ENCODE measurements around the gene SLC30A5.
"Not testable (repeated sequence)": the region's sequence is repeated elsewhere in the genome, so short reads cannot be mapped to it uniquely, and the experiment has no call there.

The SLC30A5 gene

GRCh38 chr5:69105996-69106906 is 12.4 kb downstream of the SLC30A5 start:
- DNase-seq (ENCODE audit: low read depth, low spot score), result no peak

GRCh38 chr5:69108367-69108766 is 14.6 kb downstream of the SLC30A5 start:
- not testable (repeated sequence) for DNase-seq (ENCODE audit: low read depth, low spot score)

GRCh38 chr5:69113851-69114250 is 20.0 kb downstream of the SLC30A5 start:
- no peak for DNase-seq (ENCODE audit: low read depth, low spot score)

DNA sequence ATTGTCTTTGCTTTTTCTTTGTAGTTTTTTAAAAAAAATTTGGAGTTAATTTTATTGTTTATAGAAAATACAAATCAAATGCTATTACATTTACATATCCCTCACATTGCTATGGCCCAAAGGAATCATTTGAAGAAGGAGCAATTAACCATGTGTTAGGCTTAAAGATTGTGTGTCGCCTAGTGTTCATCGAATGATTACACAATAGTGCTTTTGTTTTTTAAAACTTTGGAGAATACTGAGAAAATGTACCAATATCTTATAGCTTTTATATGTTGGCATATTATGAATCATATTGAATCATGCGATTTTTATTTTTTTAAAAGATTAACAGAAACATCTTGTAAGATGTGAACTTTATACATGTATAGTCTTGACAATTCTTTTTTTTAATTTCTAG is 21.7 kb downstream of the SLC30A5 start:
- no peak for DNase-seq (ENCODE audit: low read depth, low spot score)

- no peak for DNase-seq (ENCODE audit: low read depth, low spot score)
These were observed 35.6 kb downstream of the SLC30A5 start for GRCh38 chr5:69129413-69129812.

GRCh38 chr5:69130241-69130640 is 36.4 kb downstream of the SLC30A5 start:
- no peak for DNase-seq (ENCODE audit: low read depth, low spot score)

DNA sequence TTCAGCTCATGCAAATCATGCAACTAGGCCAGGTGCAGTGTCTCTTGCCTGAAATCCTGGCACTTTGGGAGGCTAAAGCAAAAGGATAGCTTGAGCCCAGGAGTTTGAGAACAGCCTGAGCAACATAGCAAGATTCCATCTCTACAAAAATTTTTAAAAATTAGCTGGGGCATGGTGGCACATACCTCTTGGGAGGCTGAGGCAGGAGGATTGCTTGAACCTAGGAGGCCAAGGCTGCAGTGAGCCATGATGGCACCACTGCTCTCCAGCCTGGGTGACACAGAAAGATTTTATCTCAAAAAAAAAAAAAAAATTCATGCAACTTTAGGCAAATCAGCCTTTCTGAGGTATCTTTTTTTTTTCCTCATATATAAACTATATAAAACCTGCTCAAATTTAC is 37.5 kb downstream of the SLC30A5 start:
- DNase-seq (ENCODE audit: low read depth, low spot score), result no peak

DNA sequence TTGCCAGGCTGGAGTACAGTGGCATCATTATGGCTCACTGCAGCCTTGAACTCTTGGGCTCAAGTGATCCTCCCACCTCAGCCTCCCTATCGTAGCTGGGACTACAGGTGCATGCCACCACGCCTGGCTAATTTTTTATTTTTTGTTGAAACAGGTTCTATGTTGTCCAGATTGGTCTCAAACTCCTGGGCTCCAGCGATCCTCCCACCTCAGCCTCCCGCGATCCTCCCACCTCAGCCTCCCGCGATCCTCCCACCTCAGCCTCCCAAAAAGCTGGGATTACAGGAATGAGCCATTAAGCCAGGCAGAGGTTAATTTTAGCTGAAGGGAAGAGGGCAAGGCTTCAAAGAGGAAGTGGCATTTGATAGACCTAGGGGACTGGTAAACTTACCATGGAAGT is 40.3 kb downstream of the SLC30A5 start:
- no peak for DNase-seq (ENCODE audit: low read depth, low spot score)

GRCh38 chr5:69136293-69136692 is 42.5 kb downstream of the SLC30A5 start:
- DNase-seq (ENCODE audit: low read depth, low spot score), result no peak

- DNase-seq (ENCODE audit: low read depth, low spot score), result not testable (repeated sequence)
These were observed 43.4 kb downstream of the SLC30A5 start for GRCh38 chr5:69137208-69137607.

DNA sequence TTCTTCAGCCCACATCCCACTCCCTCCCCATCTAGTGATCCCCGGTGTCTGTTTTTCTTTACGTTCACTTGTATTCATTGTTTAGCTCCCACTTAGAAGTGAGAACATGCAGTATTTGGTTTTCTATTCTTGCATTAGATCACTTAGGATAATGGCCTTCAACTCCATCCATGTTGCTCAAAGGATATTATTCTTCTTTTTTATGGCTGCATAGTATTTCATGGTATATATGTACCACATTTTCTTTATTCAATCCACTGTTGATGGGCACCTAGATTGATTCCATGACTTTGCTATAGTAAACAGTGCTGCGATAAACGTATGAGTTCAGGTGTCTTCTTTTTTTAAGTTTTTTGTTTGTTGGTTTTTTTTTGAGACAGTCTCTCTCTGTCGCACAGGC is 44.0 kb downstream of the SLC30A5 start:
- no peak for DNase-seq (ENCODE audit: low read depth, low spot score)

- no peak for DNase-seq (ENCODE audit: low read depth, low spot score)
These were observed 45.0 kb downstream of the SLC30A5 start for GRCh38 chr5:69138766-69139165.

- not testable (repeated sequence) for DNase-seq (ENCODE audit: low read depth, low spot score)
These were observed 46.4 kb downstream of the SLC30A5 start for GRCh38 chr5:69140239-69140638.

DNA sequence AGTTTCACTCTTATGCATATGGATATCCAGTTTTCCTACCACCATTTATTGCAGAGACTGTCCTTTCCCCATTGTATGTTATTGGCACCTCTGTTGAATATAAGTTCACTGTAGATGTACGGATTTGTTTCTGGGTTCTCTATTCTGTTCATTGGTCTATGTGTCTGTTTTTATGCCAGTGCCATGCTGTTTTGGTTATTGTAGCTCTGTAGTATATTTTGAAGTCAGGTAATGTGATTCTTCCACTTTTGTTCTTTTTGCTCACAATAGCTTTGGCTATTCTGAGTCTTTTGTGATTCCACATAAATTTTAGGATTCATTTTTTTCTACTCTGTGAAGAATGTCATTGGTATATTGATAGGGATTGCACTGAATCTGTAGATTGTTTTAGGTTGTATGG is 47.0 kb downstream of the SLC30A5 start:
- DNase-seq (ENCODE audit: low read depth, low spot score), result no peak

DNA sequence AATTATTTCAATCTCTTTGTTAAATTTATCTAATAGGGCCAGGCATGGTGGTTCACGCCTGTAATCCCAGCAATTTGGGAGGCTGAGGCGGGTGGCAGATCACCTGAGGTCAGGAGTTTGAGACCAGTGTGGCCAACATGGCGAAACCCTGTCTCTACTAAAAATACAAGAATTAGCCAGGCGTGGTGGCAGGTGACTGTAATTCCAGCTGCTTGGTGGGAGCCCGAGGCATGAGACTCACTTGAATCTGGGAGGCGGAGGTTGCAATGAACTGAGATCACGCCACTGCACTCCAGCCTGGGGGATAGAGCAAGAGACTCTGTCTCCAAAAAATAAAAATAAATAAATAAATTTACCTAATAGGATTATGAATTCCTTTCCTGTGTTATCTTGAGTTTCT is 54.8 kb downstream of the SLC30A5 start:
- DNase-seq (ENCODE audit: low read depth, low spot score), result not testable (repeated sequence)

DNA sequence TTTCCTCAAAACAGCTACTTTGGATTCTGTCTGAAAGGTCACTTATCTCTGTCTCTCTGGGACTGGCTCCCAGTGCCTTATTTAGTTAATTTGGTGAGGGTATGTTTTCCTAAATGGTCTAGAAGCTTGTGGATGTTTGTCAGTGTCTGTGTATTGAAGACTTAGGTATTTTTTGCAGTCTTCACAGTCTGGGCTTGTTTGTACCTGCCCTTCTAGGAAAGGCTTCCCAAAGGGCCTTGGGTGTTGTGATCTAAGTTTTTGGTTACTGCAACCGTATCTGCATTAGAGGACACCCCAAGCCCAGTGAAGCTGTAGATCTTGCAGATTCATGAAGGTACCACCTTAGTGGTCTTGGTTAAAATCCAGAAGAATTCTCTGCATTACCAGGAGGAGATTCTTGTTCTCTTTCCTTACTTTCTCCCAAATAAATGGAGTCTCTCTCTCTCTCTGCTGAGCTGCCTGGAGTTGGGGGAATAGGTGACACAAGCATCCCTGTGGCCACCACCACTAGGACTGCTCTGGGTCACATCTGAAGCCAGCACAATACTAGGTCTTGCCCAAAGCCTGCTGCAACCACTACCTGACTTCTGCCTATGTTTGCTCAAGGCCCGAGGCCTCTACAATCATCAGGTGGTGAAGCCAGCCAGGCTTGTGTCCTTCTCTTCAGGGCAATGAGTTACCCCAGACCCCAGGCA is 55.3 kb downstream of the SLC30A5 start:
- no peak for DNase-seq (ENCODE audit: low read depth, low spot score)

- no peak for DNase-seq (ENCODE audit: low read depth, low spot score)
These were observed 55.8 kb downstream of the SLC30A5 start for GRCh38 chr5:69149676-69150010.

DNA sequence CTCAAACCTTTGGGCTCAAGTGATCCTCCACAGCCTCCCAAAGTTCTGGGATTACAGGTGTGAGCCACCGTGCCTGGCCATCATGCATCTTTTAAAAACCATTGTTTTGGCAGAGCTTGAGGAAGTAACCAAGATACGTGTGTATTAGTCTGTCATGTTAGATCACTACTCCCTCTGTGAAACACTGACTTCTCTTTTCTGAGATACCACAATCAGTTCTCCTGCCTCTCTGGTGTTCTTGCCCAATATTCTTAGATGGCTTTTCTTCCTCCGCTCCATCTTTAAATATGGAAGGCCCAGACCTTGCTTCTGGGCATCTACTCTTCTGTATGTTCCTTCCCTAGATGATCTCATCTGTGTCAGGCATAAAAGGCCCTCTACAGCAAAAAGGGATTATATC is 58.9 kb downstream of the SLC30A5 start:
- no peak for DNase-seq (ENCODE audit: low read depth, low spot score)

DNA sequence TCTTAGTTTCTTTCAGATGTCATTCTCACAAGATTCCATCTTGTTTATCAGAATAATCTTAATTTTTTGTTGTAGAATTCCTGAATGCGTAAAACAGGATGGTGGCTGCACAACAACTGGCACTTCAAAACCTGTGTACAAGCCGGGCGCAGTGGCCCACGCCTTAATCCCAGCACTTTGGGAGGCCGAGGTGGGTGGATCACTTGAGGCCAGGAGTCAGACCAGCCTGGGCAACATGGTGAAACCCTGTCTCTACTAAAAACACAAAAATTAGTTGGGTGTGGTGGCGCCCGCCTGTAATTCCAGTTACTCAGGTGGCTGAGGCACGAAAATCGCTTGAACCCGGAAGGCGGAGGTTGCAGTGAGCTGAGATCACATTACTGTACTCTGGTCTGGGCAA is 62.6 kb downstream of the SLC30A5 start:
- DNase-seq (ENCODE audit: low read depth, low spot score), result no peak

DNA sequence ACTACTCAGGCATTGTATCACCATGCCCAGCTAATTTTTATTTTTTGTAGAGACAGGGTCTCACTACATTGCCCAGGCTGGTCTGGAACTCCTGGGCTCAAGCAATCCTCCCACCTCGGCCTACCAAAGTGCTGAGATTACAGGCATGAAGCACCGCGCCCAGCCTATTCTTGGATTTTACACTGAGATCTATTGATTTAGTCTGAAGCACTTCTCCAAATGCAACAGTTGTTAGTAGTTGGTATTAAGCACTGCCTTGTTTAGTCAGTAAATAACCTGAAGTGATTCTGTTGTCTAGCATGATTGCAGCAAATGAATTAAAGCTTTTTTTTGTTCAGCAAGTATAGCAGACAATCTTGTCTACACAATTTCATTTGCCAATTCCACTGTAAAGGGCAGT is 64.2 kb downstream of the SLC30A5 start:
- no peak for DNase-seq (ENCODE audit: low read depth, low spot score)

GRCh38 chr5:69160651-69161050 is 66.8 kb downstream of the SLC30A5 start:
- DNase-seq (ENCODE audit: low read depth, low spot score), result no peak

GRCh38 chr5:69166686-69167492 is 73.1 kb downstream of the SLC30A5 start, which contains the start of gene CCNB1:
Gene CCNB1, plus strand, starts transcription at chr5:69167150. Its CDS starts 113 bp downstream, at chr5:69167263.
- DNase-seq (ENCODE audit: low read depth, low spot score), result peak; percentile 97
